ENCODE results near the gene CEACAM1.
A peak's percentile ranks its signal among the peaks of the same experiment; 100 is the strongest.
"Not testable (repeated sequence)": the region's sequence is repeated elsewhere in the genome, so short reads cannot be mapped to it uniquely, and the experiment has no call there.

Gene CEACAM1

GRCh38 chr19:42487032-42487797, 41.1 kb downstream of the CEACAM1 start:
- Histone ChIP-seq H3K9me3 (ENCODE audit: control insufficient read depth, low read length) (no peaks in the 10 kb centered on the region), H3K27me3 (replicated peaks; ENCODE audit: control insufficient read depth, insufficient read depth, low read length) (peaks cover 5% of the 10 kb centered on the region), H3K9ac (ENCODE audit: low read length) (no peak overlapping the region), H3K4me3 (ENCODE audit: low read length) (no peak overlapping the region), H3K4me1 (ENCODE audit: control insufficient read depth, insufficient read depth, low read length) (peaks cover 2% of the 10 kb centered on the region), H3K36me3 (ENCODE audit: control insufficient read depth, insufficient read depth, low read length, severe bottlenecking) (no peaks in the 10 kb centered on the region)
- DNase-seq (ENCODE audit: low read depth), result no peak

GRCh38 chr19:42485036-42485435, 43.2 kb downstream of the CEACAM1 start:
- not testable (repeated sequence) for H3K4me3 ChIP-seq (ENCODE audit: low read length); DNase-seq (ENCODE audit: low read depth); H3K27me3 ChIP-seq (replicated peaks; ENCODE audit: control insufficient read depth, insufficient read depth, low read length); H3K4me1 ChIP-seq (ENCODE audit: control insufficient read depth, insufficient read depth, low read length); H3K9me3 ChIP-seq (ENCODE audit: control insufficient read depth, low read length); H3K36me3 ChIP-seq (ENCODE audit: control insufficient read depth, insufficient read depth, low read length, severe bottlenecking); H3K9ac ChIP-seq (ENCODE audit: low read length)

GRCh38 chr19:42480335-42481095, 47.8 kb downstream of the CEACAM1 start:
- H3K4me3 ChIP-seq (ENCODE audit: low read length), result no peak overlapping the region
- no peak overlapping the region for H3K9ac ChIP-seq (ENCODE audit: low read length)
- H3K36me3 ChIP-seq (ENCODE audit: control insufficient read depth, insufficient read depth, low read length, severe bottlenecking), result no peaks in the 10 kb centered on the region
- H3K27me3 ChIP-seq (replicated peaks; ENCODE audit: control insufficient read depth, insufficient read depth, low read length), result peaks cover 9% of the 10 kb centered on the region
- DNase-seq (ENCODE audit: low read depth), result peak; percentile 63
- no peaks in the 10 kb centered on the region for H3K9me3 ChIP-seq (ENCODE audit: control insufficient read depth, low read length)
- H3K4me1 ChIP-seq (ENCODE audit: control insufficient read depth, insufficient read depth, low read length), result peaks cover 4% of the 10 kb centered on the region

GRCh38 chr19:42479736-42480135, 48.5 kb downstream of the CEACAM1 start:
- DNase-seq (ENCODE audit: low read depth), result no peak
- Histone ChIP-seq H3K36me3 (ENCODE audit: control insufficient read depth, insufficient read depth, low read length, severe bottlenecking) (no peaks in the 10 kb centered on the region), H3K9me3 (ENCODE audit: control insufficient read depth, low read length) (no peaks in the 10 kb centered on the region), H3K27me3 (replicated peaks; ENCODE audit: control insufficient read depth, insufficient read depth, low read length) (peaks cover 9% of the 10 kb centered on the region), H3K9ac (ENCODE audit: low read length) (no peak overlapping the region), H3K4me3 (ENCODE audit: low read length) (no peak overlapping the region), H3K4me1 (ENCODE audit: control insufficient read depth, insufficient read depth, low read length) (peaks cover 4% of the 10 kb centered on the region)

GRCh38 chr19:42478765-42479311, 49.4 kb downstream of the CEACAM1 start:
- DNase-seq (ENCODE audit: low read depth), result no peak
- no peak overlapping the region for H3K4me3 ChIP-seq (ENCODE audit: low read length)
- H3K36me3 ChIP-seq (ENCODE audit: control insufficient read depth, insufficient read depth, low read length, severe bottlenecking), result no peaks in the 10 kb centered on the region
- peaks cover 9% of the 10 kb centered on the region for H3K27me3 ChIP-seq (replicated peaks; ENCODE audit: control insufficient read depth, insufficient read depth, low read length)
- no peaks in the 10 kb centered on the region for H3K9me3 ChIP-seq (ENCODE audit: control insufficient read depth, low read length)
- no peak overlapping the region for H3K9ac ChIP-seq (ENCODE audit: low read length)
- H3K4me1 ChIP-seq (ENCODE audit: control insufficient read depth, insufficient read depth, low read length), result peaks cover 4% of the 10 kb centered on the region

- peaks cover 4% of the 10 kb centered on the region for H3K4me1 ChIP-seq (ENCODE audit: control insufficient read depth, insufficient read depth, low read length)
- no peak overlapping the region for H3K4me3 ChIP-seq (ENCODE audit: low read length)
- peaks cover 14% of the 10 kb centered on the region for H3K27me3 ChIP-seq (replicated peaks; ENCODE audit: control insufficient read depth, insufficient read depth, low read length)
- DNase-seq (ENCODE audit: low read depth), result no peak
- H3K36me3 ChIP-seq (ENCODE audit: control insufficient read depth, insufficient read depth, low read length, severe bottlenecking), result no peaks in the 10 kb centered on the region
- no peak overlapping the region for H3K9ac ChIP-seq (ENCODE audit: low read length)
- no peaks in the 10 kb centered on the region for H3K9me3 ChIP-seq (ENCODE audit: control insufficient read depth, low read length)
Measured at GRCh38 chr19:42477933-42478332, 50.3 kb downstream of the CEACAM1 start.

GRCh38 chr19:42477117-42477516, 51.2 kb downstream of the CEACAM1 start:
- Histone ChIP-seq H3K4me1 (ENCODE audit: control insufficient read depth, insufficient read depth, low read length) (peaks cover 10% of the 10 kb centered on the region), H3K27me3 (replicated peaks; ENCODE audit: control insufficient read depth, insufficient read depth, low read length) (peaks cover 20% of the 10 kb centered on the region), H3K9me3 (ENCODE audit: control insufficient read depth, low read length) (no peaks in the 10 kb centered on the region), H3K9ac (ENCODE audit: low read length) (no peak overlapping the region), H3K4me3 (ENCODE audit: low read length) (no peak overlapping the region), H3K36me3 (ENCODE audit: control insufficient read depth, insufficient read depth, low read length, severe bottlenecking) (no peaks in the 10 kb centered on the region)
- DNase-seq (ENCODE audit: low read depth), result no peak

- H3K36me3 ChIP-seq (ENCODE audit: control insufficient read depth, insufficient read depth, low read length, severe bottlenecking), result no peaks in the 10 kb centered on the region
- H3K4me1 ChIP-seq (ENCODE audit: control insufficient read depth, insufficient read depth, low read length), result peaks cover 17% of the 10 kb centered on the region
- H3K27me3 ChIP-seq (replicated peaks; ENCODE audit: control insufficient read depth, insufficient read depth, low read length), result peaks cover 20% of the 10 kb centered on the region
- no peak for DNase-seq (ENCODE audit: low read depth)
- H3K4me3 ChIP-seq (ENCODE audit: low read length), result no peak overlapping the region
- H3K9me3 ChIP-seq (ENCODE audit: control insufficient read depth, low read length), result no peaks in the 10 kb centered on the region
- no peak overlapping the region for H3K9ac ChIP-seq (ENCODE audit: low read length)
Measured at GRCh38 chr19:42475366-42475765, 52.9 kb downstream of the CEACAM1 start.

- no peak overlapping the region for H3K9ac ChIP-seq (ENCODE audit: low read length)
- H3K9me3 ChIP-seq (ENCODE audit: control insufficient read depth, low read length), result no peaks in the 10 kb centered on the region
- peaks cover 22% of the 10 kb centered on the region for H3K4me1 ChIP-seq (ENCODE audit: control insufficient read depth, insufficient read depth, low read length)
- DNase-seq (ENCODE audit: low read depth), result no peak
- peaks cover 20% of the 10 kb centered on the region for H3K27me3 ChIP-seq (replicated peaks; ENCODE audit: control insufficient read depth, insufficient read depth, low read length)
- H3K36me3 ChIP-seq (ENCODE audit: control insufficient read depth, insufficient read depth, low read length, severe bottlenecking), result no peaks in the 10 kb centered on the region
- H3K4me3 ChIP-seq (ENCODE audit: low read length), result no peak overlapping the region
Measured at GRCh38 chr19:42474743-42475142, 53.5 kb downstream of the CEACAM1 start.

- Histone ChIP-seq H3K4me3 (ENCODE audit: low read length) (no peak overlapping the region), H3K4me1 (ENCODE audit: control insufficient read depth, insufficient read depth, low read length) (peaks cover 30% of the 10 kb centered on the region), H3K9ac (ENCODE audit: low read length) (no peak overlapping the region), H3K9me3 (ENCODE audit: control insufficient read depth, low read length) (no peaks in the 10 kb centered on the region), H3K27me3 (replicated peaks; ENCODE audit: control insufficient read depth, insufficient read depth, low read length) (peaks cover 20% of the 10 kb centered on the region), H3K36me3 (ENCODE audit: control insufficient read depth, insufficient read depth, low read length, severe bottlenecking) (no peaks in the 10 kb centered on the region)
- DNase-seq (ENCODE audit: low read depth), result no peak
Measured at GRCh38 chr19:42473686-42474085, 54.6 kb downstream of the CEACAM1 start.

- Histone ChIP-seq H3K4me3 (ENCODE audit: low read length) (no peak overlapping the region), H3K9me3 (ENCODE audit: control insufficient read depth, low read length) (no peaks in the 10 kb centered on the region), H3K4me1 (ENCODE audit: control insufficient read depth, insufficient read depth, low read length) (peaks cover 35% of the 10 kb centered on the region), H3K9ac (ENCODE audit: low read length) (no peak overlapping the region), H3K27me3 (replicated peaks; ENCODE audit: control insufficient read depth, insufficient read depth, low read length) (peaks cover 20% of the 10 kb centered on the region), H3K36me3 (ENCODE audit: control insufficient read depth, insufficient read depth, low read length, severe bottlenecking) (no peaks in the 10 kb centered on the region)
- DNase-seq (ENCODE audit: low read depth), result no peak
Measured at GRCh38 chr19:42472402-42473147, 55.7 kb downstream of the CEACAM1 start.
